Common myeloid progenitor, CD34-positive (primary cell): Measurements from ENCODE around the gene MYO3A. TPM values are rescaled to one million over a fixed set of nuclear protein-coding genes. Genes with fewer than 3 reads are reported as not detected.

ENCODE experiments used
- CTCF ChIA-PET: fragments of 350-600 bp; sonication (Branson Sonifier 250); formaldehyde crosslinking; loops from one replicate; lab custom pipeline; 2021; ENCODE audit warnings: antibody characterized with exemption; lab: Charles Lee
- POLR2A ChIA-PET: fragments of 350-600 bp; sonication (Branson Sonifier 250); formaldehyde crosslinking; loops from one replicate; lab custom pipeline; 2021; ENCODE audit warnings: antibody characterized with exemption; lab: Charles Lee
- DNase-seq, 3 donors: peaks; one replicate each; pipeline versions ENCODE4 v3.0.0 to v3.0.0-alpha.2; 2013
- H3K27ac ChIP-seq, 2 experiments: 1 replicate in 1 of 2; 2 replicates in 1 of 2; pipeline ENCODE4 v1.7.0; 2013; ENCODE audit warnings: inconsistent platforms in 2 of 2, low read length in 2 of 2, mild to moderate bottlenecking in 2 of 2, low read depth in 1 of 2, moderate library complexity in 1 of 2; ENCODE audit not compliant: severe bottlenecking in 2 of 2, insufficient read depth in 1 of 2, poor library complexity in 1 of 2
- H3K27me3 ChIP-seq, 5 experiments: replicated peaks in 2 of 5; 1 replicate in 3 of 5; 2 replicates in 2 of 5; pipeline versions ENCODE4 v1.6.1 to v1.7.0; 2013; ENCODE audit warnings: low read length in 4 of 5, mild to moderate bottlenecking in 2 of 5, moderate library complexity in 2 of 5, inconsistent platforms in 1 of 5; ENCODE audit not compliant: insufficient read depth in 5 of 5, control insufficient read depth in 4 of 5
- H3K36me3 ChIP-seq, 4 experiments: 1 replicate in 2 of 4; 2 replicates in 2 of 4; pipeline versions ENCODE4 v1.6.1 to v1.7.0; 2013; ENCODE audit warnings: low read length in 3 of 4, control low read depth in 1 of 4, mild to moderate bottlenecking in 1 of 4; ENCODE audit not compliant: control insufficient read depth in 4 of 4, insufficient read depth in 4 of 4
- H3K4me1 ChIP-seq, 4 experiments: 1 replicate in 3 of 4; 2 replicates in 1 of 4; pipeline versions ENCODE4 v1.6.1 to v1.7.1; 2013; ENCODE audit warnings: low read length in 3 of 4, mild to moderate bottlenecking in 3 of 4, control low read depth in 1 of 4, inconsistent platforms in 1 of 4, moderate library complexity in 1 of 4; ENCODE audit not compliant: control insufficient read depth in 4 of 4, insufficient read depth in 4 of 4; ENCODE audit errors: control extremely low read depth in 1 of 4
- H3K4me3 ChIP-seq, 7 experiments: 1 replicate in 4 of 7; 2 replicates in 3 of 7; pipeline versions ENCODE4 v1.5.1 to v1.7.0; 2013; ENCODE audit warnings: mild to moderate bottlenecking in 7 of 7, low read length in 6 of 7, moderate library complexity in 6 of 7, inconsistent platforms in 2 of 7, low read depth in 2 of 7, control low read depth in 1 of 7; ENCODE audit not compliant: insufficient read depth in 4 of 7, control insufficient read depth in 1 of 7; ENCODE audit errors: extremely low read depth in 1 of 7
- H3K9me3 ChIP-seq, 5 experiments: 1 replicate in 4 of 5; 2 replicates in 1 of 5; pipeline versions ENCODE4 v1.6.1 to v1.7.1; 2013; ENCODE audit warnings: low read length in 4 of 5, mild to moderate bottlenecking in 2 of 5, inconsistent platforms in 1 of 5, low read depth in 1 of 5, moderate library complexity in 1 of 5; ENCODE audit not compliant: control insufficient read depth in 4 of 5, insufficient read depth in 2 of 5; ENCODE audit errors: control extremely low read depth in 1 of 5
- WGBS: methylation state at CpG from one replicate; pipeline ENCODE4 v1.1.5; 2013; ENCODE audit not compliant: insufficient coverage; 5-methylcytosine and 5-hydroxymethylcytosine counted together
- polyA plus RNA-seq: library from polyadenylated mRNA; unstranded; fragments of 120-200 nt; gene quantifications from one replicate; pipeline ENCODE4 v1.2.1, GENCODE V29; 2013

MYO3A gene, protein sequence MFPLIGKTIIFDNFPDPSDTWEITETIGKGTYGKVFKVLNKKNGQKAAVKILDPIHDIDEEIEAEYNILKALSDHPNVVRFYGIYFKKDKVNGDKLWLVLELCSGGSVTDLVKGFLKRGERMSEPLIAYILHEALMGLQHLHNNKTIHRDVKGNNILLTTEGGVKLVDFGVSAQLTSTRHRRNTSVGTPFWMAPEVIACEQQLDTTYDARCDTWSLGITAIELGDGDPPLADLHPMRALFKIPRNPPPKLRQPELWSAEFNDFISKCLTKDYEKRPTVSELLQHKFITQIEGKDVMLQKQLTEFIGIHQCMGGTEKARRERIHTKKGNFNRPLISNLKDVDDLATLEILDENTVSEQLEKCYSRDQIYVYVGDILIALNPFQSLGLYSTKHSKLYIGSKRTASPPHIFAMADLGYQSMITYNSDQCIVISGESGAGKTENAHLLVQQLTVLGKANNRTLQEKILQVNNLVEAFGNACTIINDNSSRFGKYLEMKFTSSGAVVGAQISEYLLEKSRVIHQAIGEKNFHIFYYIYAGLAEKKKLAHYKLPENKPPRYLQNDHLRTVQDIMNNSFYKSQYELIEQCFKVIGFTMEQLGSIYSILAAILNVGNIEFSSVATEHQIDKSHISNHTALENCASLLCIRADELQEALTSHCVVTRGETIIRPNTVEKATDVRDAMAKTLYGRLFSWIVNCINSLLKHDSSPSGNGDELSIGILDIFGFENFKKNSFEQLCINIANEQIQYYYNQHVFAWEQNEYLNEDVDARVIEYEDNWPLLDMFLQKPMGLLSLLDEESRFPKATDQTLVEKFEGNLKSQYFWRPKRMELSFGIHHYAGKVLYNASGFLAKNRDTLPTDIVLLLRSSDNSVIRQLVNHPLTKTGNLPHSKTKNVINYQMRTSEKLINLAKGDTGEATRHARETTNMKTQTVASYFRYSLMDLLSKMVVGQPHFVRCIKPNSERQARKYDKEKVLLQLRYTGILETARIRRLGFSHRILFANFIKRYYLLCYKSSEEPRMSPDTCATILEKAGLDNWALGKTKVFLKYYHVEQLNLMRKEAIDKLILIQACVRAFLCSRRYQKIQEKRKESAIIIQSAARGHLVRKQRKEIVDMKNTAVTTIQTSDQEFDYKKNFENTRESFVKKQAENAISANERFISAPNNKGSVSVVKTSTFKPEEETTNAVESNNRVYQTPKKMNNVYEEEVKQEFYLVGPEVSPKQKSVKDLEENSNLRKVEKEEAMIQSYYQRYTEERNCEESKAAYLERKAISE (N-terminal part only)
- not detected for polyA plus RNA-seq

DNA sequence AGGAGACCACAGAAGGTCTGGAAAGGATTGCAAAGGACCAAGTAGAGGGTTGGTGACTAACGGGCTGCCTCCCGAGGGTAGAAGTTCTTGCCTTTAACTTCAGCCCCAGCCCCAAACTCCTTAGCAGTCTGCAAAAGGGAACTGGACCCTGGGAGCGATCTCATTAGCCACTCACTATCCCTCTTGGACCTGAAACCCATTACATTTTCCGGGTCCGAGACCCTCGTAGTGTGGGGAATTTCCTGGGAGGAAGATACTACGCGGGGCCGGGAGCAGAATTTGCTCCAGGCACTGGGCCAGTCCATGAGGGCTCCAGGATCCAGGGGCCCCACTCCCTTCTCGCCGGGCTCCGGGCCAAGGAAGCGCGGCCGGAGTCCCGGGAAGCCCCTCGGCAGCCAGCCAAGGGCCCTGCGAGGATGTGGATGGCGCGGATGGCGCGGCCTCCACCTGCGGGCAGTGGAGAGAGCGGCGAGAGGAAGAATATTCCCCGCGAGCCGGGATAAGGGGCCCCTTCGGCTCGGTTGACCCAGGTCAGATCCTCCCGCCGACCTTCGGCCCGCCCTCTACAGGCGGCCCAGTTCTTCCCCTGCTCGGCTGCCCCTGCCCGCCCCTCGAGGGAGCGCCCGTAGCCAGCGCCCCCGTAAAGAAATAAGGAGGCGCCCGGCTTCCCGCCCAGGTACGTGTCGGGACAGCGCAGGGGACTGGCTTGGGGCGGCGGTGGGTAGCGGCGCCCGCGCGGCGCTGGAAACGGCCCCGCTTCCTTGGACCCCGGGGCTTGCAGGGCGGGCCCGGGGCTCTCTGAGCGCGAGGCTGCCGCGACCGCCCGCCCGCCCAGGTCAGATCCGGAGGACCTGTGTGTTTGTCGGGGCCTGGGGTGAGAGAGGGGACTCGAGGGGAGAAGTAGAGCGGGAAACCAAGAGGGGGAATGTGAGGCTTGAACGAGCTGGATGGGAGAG lies at the start of gene MYO3A:
Gene MYO3A (plus strand): TSS at position 577 of the 956 bp plus-strand sequence. CDS start 17,882 bp downstream, outside the sequence.
- Histone ChIP-seq H3K36me3 (no peaks in the 10 kb centered on the region), H3K4me1 (peaks cover 2 to 15% (median 7%) of the 10 kb centered on the region in 4 experiments), H3K27me3 (peaks cover 12 to 62% (median 21%) of the 10 kb centered on the region in 5 experiments), H3K27ac (no peak within 1 kb of the TSS), H3K4me3 (peak within 1 kb of the TSS; percentile 3 to 71 (median 57)), H3K9me3 (no peaks in the 10 kb centered on the region)
- ChIA-PET POLR2A (no interaction called here), CTCF (no interaction called here)
- 11% methylated on average over 49 of the region's 73 CpGs for WGBS
- DNase-seq = peak in 1 of 3 donors; percentile 17

DNA sequence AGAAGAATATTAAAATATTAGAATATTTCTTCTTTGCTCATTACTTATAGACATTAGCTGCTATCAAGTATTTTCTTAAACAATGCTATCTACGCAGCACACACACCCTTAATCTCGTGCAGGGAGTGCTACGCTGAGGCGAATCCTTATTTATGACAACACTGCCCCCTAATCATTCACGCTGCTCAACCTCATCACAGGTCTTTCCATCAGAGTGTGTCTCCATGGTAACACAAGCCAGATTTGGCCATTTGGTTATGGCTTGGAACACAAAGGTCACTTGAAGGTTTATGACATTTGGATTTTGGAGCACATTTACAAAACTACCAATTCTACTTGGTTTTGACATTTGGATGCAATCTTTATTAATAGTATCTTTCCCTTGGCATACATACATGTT lies 45.4 kb upstream of the MYO3A start:
- H3K4me3 ChIP-seq = no peak overlapping the region
- peaks cover 0 to 7% (median 0%) of the 10 kb centered on the region in 5 experiments for H3K9me3 ChIP-seq
- no peaks in the 10 kb centered on the region for H3K4me1 ChIP-seq
- H3K27me3 ChIP-seq = peaks cover 0 to 4% (median 2%) of the 10 kb centered on the region in 5 experiments
- ChIA-PET CTCF (no interaction called here), POLR2A (no interaction called here)
- no peaks in the 10 kb centered on the region for H3K36me3 ChIP-seq
- no peak for DNase-seq
- WGBS = 92% methylated on average over 5 of the region's 5 CpGs
- H3K27ac ChIP-seq = no peak overlapping the region

- Histone ChIP-seq H3K27me3 (peaks cover 0 to 3% (median 2%) of the 10 kb centered on the region in 5 experiments), H3K36me3 (no peaks in the 10 kb centered on the region), H3K27ac (no peak overlapping the region), H3K4me1 (no peaks in the 10 kb centered on the region), H3K4me3 (no peak overlapping the region), H3K9me3 (peaks cover 0 to 7% (median 0%) of the 10 kb centered on the region in 5 experiments)
- no CpG with 5 or more reads among the region's 2 CpGs for WGBS
- DNase-seq = no peak
- ChIA-PET CTCF (no interaction called here), POLR2A (no interaction called here)
These were observed 43.0 kb upstream of the MYO3A start for GRCh38 chr10:25890995-25891394.

GRCh38 chr10:25895856-25896255 lies 38.2 kb upstream of the MYO3A start:
- Histone ChIP-seq H3K9me3 (peaks cover 0 to 7% (median 0%) of the 10 kb centered on the region in 5 experiments), H3K27me3 (peaks cover 0 to 2% (median 0%) of the 10 kb centered on the region in 5 experiments), H3K36me3 (no peaks in the 10 kb centered on the region), H3K4me1 (no peaks in the 10 kb centered on the region), H3K4me3 (no peak overlapping the region), H3K27ac (no peak overlapping the region)
- WGBS = 92% methylated on average over 1 of the region's 5 CpGs
- no peak for DNase-seq
- CTCF ChIA-PET = interaction anchor here (0.7 kb wide), 1 partner anchor 20 kb away, joined by 3 read pairs; no protein-coding TSS in a partner anchor
- POLR2A ChIA-PET = no interaction called here

DNA sequence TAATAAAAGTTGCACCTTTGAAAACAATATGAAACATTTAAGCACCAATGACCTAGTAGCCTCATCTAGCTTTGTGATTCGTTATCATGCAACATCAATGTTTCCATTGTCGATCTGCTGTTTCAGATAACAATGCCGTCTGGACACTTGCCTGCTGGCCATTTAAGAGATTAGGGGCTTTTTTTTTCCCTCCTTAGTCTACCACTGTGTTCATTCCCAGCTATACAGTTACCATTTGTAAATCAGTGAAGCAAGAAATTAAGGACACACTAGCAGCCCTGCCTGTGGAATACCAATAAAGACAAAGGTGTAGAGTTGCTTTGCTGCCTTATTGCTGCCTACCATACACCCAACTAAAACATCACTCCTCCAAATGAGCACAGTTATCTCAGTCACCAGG lies 37.6 kb upstream of the MYO3A start:
- Histone ChIP-seq H3K4me3 (no peak overlapping the region), H3K4me1 (no peaks in the 10 kb centered on the region), H3K27ac (no peak overlapping the region), H3K36me3 (no peaks in the 10 kb centered on the region), H3K9me3 (peaks cover 0 to 6% (median 0%) of the 10 kb centered on the region in 5 experiments), H3K27me3 (peaks cover 0 to 3% (median 0%) of the 10 kb centered on the region in 5 experiments)
- 100% methylated on average over 2 of the region's 3 CpGs for WGBS
- ChIA-PET CTCF (no interaction called here), POLR2A (no interaction called here)
- no peak for DNase-seq

DNA sequence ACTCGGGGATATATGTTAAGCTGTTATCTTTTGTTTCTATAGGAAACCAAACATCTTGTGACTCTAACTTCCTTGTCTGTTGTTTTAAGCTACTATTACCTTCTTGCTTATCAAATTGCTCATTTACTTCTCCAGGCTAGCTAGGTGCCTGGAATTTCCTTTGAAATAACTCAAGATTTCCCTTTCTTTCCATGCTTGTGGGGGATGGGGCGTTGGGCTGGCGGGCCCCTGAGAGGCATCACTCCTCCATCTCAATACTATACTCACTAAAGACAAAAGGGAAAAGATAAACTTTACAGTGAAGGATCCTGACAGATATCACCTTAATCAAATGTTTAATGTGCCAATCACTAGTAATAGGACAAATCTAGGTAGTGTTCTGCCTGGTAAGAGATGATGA lies 34.7 kb upstream of the MYO3A start:
- ChIA-PET CTCF (no interaction called here), POLR2A (no interaction called here)
- DNase-seq = no peak
- WGBS = no CpG with 5 or more reads among the region's 3 CpGs
- H3K9me3 ChIP-seq = no peaks in the 10 kb centered on the region
- no peak overlapping the region for H3K4me3 ChIP-seq
- H3K27me3 ChIP-seq = peaks cover 0 to 3% (median 0%) of the 10 kb centered on the region in 5 experiments
- no peaks in the 10 kb centered on the region for H3K4me1 ChIP-seq
- H3K27ac ChIP-seq = no peak overlapping the region
- no peaks in the 10 kb centered on the region for H3K36me3 ChIP-seq
